Gastroesophageal sphincter (tissue), 4 donors: ENCODE measurements around the gene PIP4K2A. TPM values are rescaled to one million over a fixed set of nuclear protein-coding genes. Genes with fewer than 3 reads are reported as not detected.

Experiments
- ATAC-seq: fragments of 150-250 bp; one replicate; pipeline ENCODE4 v1.9.1; 2016; ENCODE audit warnings: mild to moderate bottlenecking, moderate library complexity
- H3K27ac ChIP-seq, 4 donors: fragments of 200-600 bp; sonication (generic) in 3 of 4; 1 replicate in 3 of 4; 2 replicates in 1 of 4; pipeline ENCODE4 v1.5.1; 2016 to 2019
- H3K27me3 ChIP-seq: fragments of 200-600 bp; sonication (generic); one replicate; pipeline ENCODE4 v1.5.1; 2019
- H3K36me3 ChIP-seq, 2 donors: fragments of 200-600 bp; sonication (generic); one replicate each; pipeline ENCODE4 v1.5.1; 2019; ENCODE audit warnings: control low read depth in 1 of 2
- H3K4me1 ChIP-seq, 3 donors: fragments of 200-600 bp; sonication (generic); 1 replicate in 2 of 3; 2 replicates in 1 of 3; pipeline ENCODE4 v1.5.1; 2016 to 2019; ENCODE audit warnings: control low read depth in 2 of 3
- H3K4me3 ChIP-seq, 2 donors: fragments of 200-600 bp; sonication (generic); one replicate each; pipeline ENCODE4 v1.5.1; 2019; ENCODE audit warnings: mild to moderate bottlenecking in 1 of 2, moderate library complexity in 1 of 2
- H3K9me3 ChIP-seq, 3 donors: fragments of 200-600 bp; sonication (generic); one replicate each; pipeline ENCODE4 v1.5.1; 2017 to 2019; ENCODE audit warnings: control low read depth in 2 of 3
- EP300 ChIP-seq: sonication (generic); formaldehyde crosslinking; IDR thresholded peaks from one replicate; pipeline ENCODE4 v1.6.1; 2017; ENCODE audit warnings: antibody characterized with exemption, mild to moderate bottlenecking
- POLR2A ChIP-seq, 2 donors: fragments of 450-650 bp; IDR thresholded peaks; one replicate each; pipeline ENCODE4 v1.6.1; 2017; ENCODE audit warnings: antibody characterized with exemption in 2 of 2, mild to moderate bottlenecking in 2 of 2, moderate library complexity in 1 of 2
- POLR2AphosphoS5 ChIP-seq: sonication (generic); formaldehyde crosslinking; IDR thresholded peaks from one replicate; pipeline ENCODE4 v1.6.1; 2017; ENCODE audit warnings: antibody characterized with exemption
- WGBS, 2 donors: methylation state at CpG; one replicate each; pipeline ENCODE4 v1.1.5; 2018; ENCODE audit warnings: low coverage in 1 of 2; 5-methylcytosine and 5-hydroxymethylcytosine counted together
- total RNA-seq, 4 donors: library from RNA; depleted of rRNA; stranded (reverse); fragments of >200 nt; gene quantifications; one replicate each; pipeline ENCODE4 v1.1.0, GENCODE V29; 2016
- TF ChIP-seq, protein P1 (sequence below), 4 experiments: fragments of 200-600 bp in 2 of 4; fragments of 450-650 bp in 2 of 4; sonication (generic) in 1 of 4; IDR thresholded peaks; one replicate each; pipeline ENCODE4 v1.5.1; 2017 to 2019; ENCODE audit warnings: antibody characterized with exemption in 4 of 4, mild to moderate bottlenecking in 2 of 4, moderate library complexity in 2 of 4

The PIP4K2A gene
- total RNA-seq = 10 to 100 TPM; 30.4 to 57.2 (median 51.3) TPM

DNA sequence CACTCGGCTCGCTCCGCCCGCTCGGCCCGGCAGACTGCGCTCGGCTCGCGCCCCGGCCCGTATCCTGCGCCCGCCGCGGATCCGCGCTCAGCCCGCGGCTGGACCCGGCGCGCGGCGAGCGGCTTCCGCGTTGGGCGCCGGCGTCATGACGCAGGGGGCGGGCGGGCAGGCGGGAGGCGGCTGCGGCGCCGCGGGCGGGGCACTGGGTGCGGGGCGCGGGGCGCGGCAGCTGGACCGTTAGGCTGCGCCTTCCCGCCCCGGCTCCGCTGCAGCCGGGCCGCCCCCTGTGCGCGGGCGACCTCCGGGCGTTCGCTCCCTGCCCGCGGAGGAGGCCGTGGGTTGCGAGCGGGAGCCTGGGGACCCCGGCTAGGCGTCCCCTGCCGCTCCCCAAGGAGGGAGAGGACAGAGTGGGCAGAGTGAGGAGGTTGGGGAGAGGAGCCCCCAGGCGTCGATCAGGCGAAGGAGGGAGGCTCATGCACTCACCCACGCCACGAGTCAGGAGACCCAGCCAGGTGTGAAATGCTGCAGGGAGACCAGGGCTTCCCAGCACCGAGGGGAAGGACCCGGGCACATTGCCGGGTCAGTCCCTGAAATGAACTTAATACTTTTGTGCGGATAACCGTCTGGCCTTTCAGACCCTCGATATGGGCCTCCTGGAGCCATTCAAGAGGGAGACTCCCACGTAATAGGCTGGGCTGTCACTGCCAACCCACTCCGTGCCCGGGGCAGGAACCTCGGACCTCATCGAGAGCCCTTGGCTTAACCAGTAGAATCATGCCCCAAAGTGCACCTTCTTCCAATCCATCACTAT is at the start of gene PIP4K2A:
TSS of gene PIP4K2A (minus strand) at position 100 of the 811 bp plus-strand sequence. CDS start 252 bp downstream, outside the sequence.
- TF ChIP-seq POLR2AphosphoS5 (no peak), POLR2A (IDR thresholded peaks at IDR 0.05) (peak; percentile 59 to 65)
- TF ChIP-seq, protein P1, sequence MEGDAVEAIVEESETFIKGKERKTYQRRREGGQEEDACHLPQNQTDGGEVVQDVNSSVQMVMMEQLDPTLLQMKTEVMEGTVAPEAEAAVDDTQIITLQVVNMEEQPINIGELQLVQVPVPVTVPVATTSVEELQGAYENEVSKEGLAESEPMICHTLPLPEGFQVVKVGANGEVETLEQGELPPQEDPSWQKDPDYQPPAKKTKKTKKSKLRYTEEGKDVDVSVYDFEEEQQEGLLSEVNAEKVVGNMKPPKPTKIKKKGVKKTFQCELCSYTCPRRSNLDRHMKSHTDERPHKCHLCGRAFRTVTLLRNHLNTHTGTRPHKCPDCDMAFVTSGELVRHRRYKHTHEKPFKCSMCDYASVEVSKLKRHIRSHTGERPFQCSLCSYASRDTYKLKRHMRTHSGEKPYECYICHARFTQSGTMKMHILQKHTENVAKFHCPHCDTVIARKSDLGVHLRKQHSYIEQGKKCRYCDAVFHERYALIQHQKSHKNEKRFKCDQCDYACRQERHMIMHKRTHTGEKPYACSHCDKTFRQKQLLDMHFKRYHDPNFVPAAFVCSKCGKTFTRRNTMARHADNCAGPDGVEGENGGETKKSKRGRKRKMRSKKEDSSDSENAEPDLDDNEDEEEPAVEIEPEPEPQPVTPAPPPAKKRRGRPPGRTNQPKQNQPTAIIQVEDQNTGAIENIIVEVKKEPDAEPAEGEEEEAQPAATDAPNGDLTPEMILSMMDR (IDR thresholded peaks at IDR 0.05) = peak in 1 of 4 experiments; percentile 16
- Histone ChIP-seq H3K9me3 (no peaks in the 10 kb centered on the region), H3K27me3 (no peaks in the 10 kb centered on the region), H3K4me3 (peak within 1 kb of the TSS; percentile 93 to 94), H3K36me3 (no peaks in the 10 kb centered on the region), H3K27ac (peak within 1 kb of the TSS; percentile 66 to 94 (median 89)), H3K4me1 (peaks cover 0 to 34% (median 4%) of the 10 kb centered on the region in 3 donors)
- ATAC-seq = peak; percentile 93
- 82 to 93% methylated on average over 3 of the region's 83 CpGs for WGBS, 2 donors

DNA sequence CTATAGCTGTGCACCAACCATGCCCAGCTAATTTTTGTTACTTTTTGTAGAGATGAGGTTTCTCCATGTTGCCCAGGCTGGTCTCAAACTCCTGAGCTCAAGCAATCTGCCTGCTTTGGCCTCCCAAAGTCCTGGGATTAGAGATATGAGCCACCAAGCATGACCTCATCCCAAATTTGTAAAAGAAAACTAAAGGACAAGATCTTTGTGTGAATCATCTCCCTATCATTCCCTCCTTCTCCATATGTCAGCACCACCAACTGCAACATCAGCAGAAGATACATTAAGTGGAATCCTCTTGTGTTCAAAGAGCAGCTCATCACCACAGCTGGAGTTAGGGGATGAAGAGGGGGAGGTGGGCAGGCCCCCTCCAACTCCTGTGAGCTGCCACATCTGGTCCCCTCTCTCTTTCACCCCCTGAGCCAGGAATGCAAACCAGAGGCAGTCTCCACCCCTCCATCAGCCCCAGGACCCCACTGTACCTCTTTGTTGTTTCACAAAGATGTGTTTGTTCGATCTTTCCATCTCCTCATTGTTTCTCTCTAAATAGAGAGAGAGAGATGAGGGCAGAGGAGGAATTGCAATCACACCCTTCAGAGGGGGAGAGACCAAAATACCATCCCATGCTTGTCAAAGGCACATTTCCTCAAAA is 47.3 kb upstream of the PIP4K2A start:
- no peaks in the 10 kb centered on the region for H3K9me3 ChIP-seq
- H3K4me1 ChIP-seq = peaks cover 6 to 26% (median 7%) of the 10 kb centered on the region in 3 donors
- no peaks in the 10 kb centered on the region for H3K27me3 ChIP-seq
- no peak overlapping the region for H3K4me3 ChIP-seq
- no peak overlapping the region for H3K27ac ChIP-seq
- no peaks in the 10 kb centered on the region for H3K36me3 ChIP-seq
- ATAC-seq = no peak
- TF ChIP-seq POLR2AphosphoS5 = no peak
- TF ChIP-seq POLR2A (IDR thresholded peaks at IDR 0.05) = no peak
- TF ChIP-seq, protein P1 (IDR thresholded peaks at IDR 0.05) = no peak
- no peak for TF ChIP-seq EP300
- 100% methylated on average over 1 of the region's 1 CpG; no CpG with 5 or more reads in 1 of the 2 donors for WGBS, 2 donors

DNA sequence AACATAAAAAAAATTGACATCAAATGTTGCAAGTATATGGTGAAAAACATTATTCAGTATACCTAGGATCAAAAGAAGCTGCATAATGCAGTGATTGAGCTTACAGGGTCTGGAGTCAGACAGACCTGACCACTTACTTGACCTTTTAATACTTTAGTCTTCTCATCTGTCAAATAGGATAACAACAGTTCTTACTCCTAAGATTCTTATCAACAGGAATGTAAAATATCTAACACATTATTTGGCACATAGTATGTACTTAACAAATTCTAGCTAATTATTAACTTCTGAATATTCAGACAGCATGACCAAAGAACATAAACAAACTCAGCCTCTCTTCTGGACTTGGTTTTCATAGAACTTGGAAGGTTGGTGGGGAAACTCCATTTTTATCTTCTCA is 45.6 kb upstream of the PIP4K2A start:
- H3K36me3 ChIP-seq = no peaks in the 10 kb centered on the region
- no peaks in the 10 kb centered on the region for H3K27me3 ChIP-seq
- peaks cover 0 to 10% (median 0%) of the 10 kb centered on the region in 3 donors for H3K4me1 ChIP-seq
- ATAC-seq = no peak
- no peaks in the 10 kb centered on the region for H3K9me3 ChIP-seq
- TF ChIP-seq, protein P1 (IDR thresholded peaks at IDR 0.05) = no peak
- TF ChIP-seq POLR2AphosphoS5 (no peak), EP300 (no peak), POLR2A (IDR thresholded peaks at IDR 0.05) (no peak)
- no peak overlapping the region for H3K4me3 ChIP-seq
- H3K27ac ChIP-seq = no peak overlapping the region

GRCh38 chr10:22758867-22759266 is 44.5 kb upstream of the PIP4K2A start:
- ATAC-seq = no peak
- TF ChIP-seq, protein P1 (IDR thresholded peaks at IDR 0.05) = no peak
- TF ChIP-seq EP300 (no peak), POLR2AphosphoS5 (no peak), POLR2A (IDR thresholded peaks at IDR 0.05) (no peak)
- no peak overlapping the region for H3K27ac ChIP-seq
- H3K27me3 ChIP-seq = no peaks in the 10 kb centered on the region
- WGBS, 2 donors = 90 to 94% methylated on average over 6 of the region's 6 CpGs
- H3K36me3 ChIP-seq = no peaks in the 10 kb centered on the region
- H3K4me3 ChIP-seq = no peak overlapping the region
- H3K9me3 ChIP-seq = no peaks in the 10 kb centered on the region
- H3K4me1 ChIP-seq = peaks cover 0 to 1% (median 0%) of the 10 kb centered on the region in 3 donors
